ENCODE results near the gene ACSL3. TPM values are rescaled to one million over a fixed set of nuclear protein-coding genes. Genes with fewer than 3 reads are reported as not detected.

The ACSL3 gene
- total RNA-seq, 2 donors from 2014 or later: 116 to 162 TPM

GRCh38 chr2:222943820-222944219, 83.0 kb downstream of the ACSL3 start:
- intact Hi-C loops (cut with DNase I): no loop called here
- no peaks in the 10 kb centered on the region for H3K27me3 ChIP-seq
- DNase-seq: no peak
- no peaks in the 10 kb centered on the region for H3K4me1 ChIP-seq
- no peaks in the 10 kb centered on the region for H3K36me3 ChIP-seq
- no peak for TF ChIP-seq CTCF (IDR thresholded peaks at IDR 0.05)
- no peak overlapping the region for H3K4me3 ChIP-seq
- H3K9ac ChIP-seq (ENCODE audit: low read depth in 2 of 2, low read length in 2 of 2): no peak overlapping the region
- H3K27ac ChIP-seq: no peak overlapping the region
- H3K9me3 ChIP-seq: no peaks in the 10 kb centered on the region

- no peaks in the 10 kb centered on the region for H3K36me3 ChIP-seq
- DNase-seq: no peak
- H3K4me1 ChIP-seq: no peaks in the 10 kb centered on the region
- TF ChIP-seq CTCF (IDR thresholded peaks at IDR 0.05): no peak
- no peak overlapping the region for H3K27ac ChIP-seq
- no peak overlapping the region for H3K9ac ChIP-seq (ENCODE audit: low read depth in 2 of 2, low read length in 2 of 2)
- H3K9me3 ChIP-seq: no peaks in the 10 kb centered on the region
- intact Hi-C loops (cut with DNase I): no loop called here
- no peak overlapping the region for H3K4me3 ChIP-seq
- no peaks in the 10 kb centered on the region for H3K27me3 ChIP-seq
Measured at GRCh38 chr2:222944552-222944951, 83.7 kb downstream of the ACSL3 start.

- Histone ChIP-seq H3K36me3 (no peaks in the 10 kb centered on the region), H3K27ac (no peak overlapping the region), H3K4me3 (no peak overlapping the region), H3K9ac (ENCODE audit: low read depth in 2 of 2, low read length in 2 of 2) (no peak overlapping the region), H3K9me3 (no peaks in the 10 kb centered on the region), H3K27me3 (no peaks in the 10 kb centered on the region), H3K4me1 (no peaks in the 10 kb centered on the region)
- intact Hi-C loops (cut with DNase I): no loop called here
- TF ChIP-seq CTCF (IDR thresholded peaks at IDR 0.05): no peak
- DNase-seq: no peak
Measured at GRCh38 chr2:222944971-222945740, 84.3 kb downstream of the ACSL3 start.

GRCh38 chr2:222945887-222946286, 85.1 kb downstream of the ACSL3 start:
- H3K9ac ChIP-seq (ENCODE audit: low read depth in 2 of 2, low read length in 2 of 2): no peak overlapping the region
- no peaks in the 10 kb centered on the region for H3K27me3 ChIP-seq
- H3K4me3 ChIP-seq: no peak overlapping the region
- no peak for DNase-seq
- intact Hi-C loops (cut with DNase I): no loop called here
- no peak overlapping the region for H3K27ac ChIP-seq
- TF ChIP-seq CTCF (IDR thresholded peaks at IDR 0.05): no peak
- H3K9me3 ChIP-seq: no peaks in the 10 kb centered on the region
- no peaks in the 10 kb centered on the region for H3K36me3 ChIP-seq
- no peaks in the 10 kb centered on the region for H3K4me1 ChIP-seq

- H3K4me1 ChIP-seq: no peaks in the 10 kb centered on the region
- no peaks in the 10 kb centered on the region for H3K36me3 ChIP-seq
- no peaks in the 10 kb centered on the region for H3K27me3 ChIP-seq
- no peak overlapping the region for H3K27ac ChIP-seq
- H3K4me3 ChIP-seq: no peak overlapping the region
- no peak overlapping the region for H3K9ac ChIP-seq (ENCODE audit: low read depth in 2 of 2, low read length in 2 of 2)
- DNase-seq: no peak
- intact Hi-C loops (cut with DNase I): no loop called here
- H3K9me3 ChIP-seq: no peaks in the 10 kb centered on the region
- no peak for TF ChIP-seq CTCF (IDR thresholded peaks at IDR 0.05)
Measured at GRCh38 chr2:222946700-222947287, 86.0 kb downstream of the ACSL3 start.
